Measurements from ENCODE around the gene VTA1.

VTA1 gene

GRCh38 chr6:142266060-142266459 is 119.0 kb downstream of the VTA1 start:
- DNase-seq (ENCODE audit: extremely low read depth, low read depth) = no peak
- TF ChIP-seq, protein P1, sequence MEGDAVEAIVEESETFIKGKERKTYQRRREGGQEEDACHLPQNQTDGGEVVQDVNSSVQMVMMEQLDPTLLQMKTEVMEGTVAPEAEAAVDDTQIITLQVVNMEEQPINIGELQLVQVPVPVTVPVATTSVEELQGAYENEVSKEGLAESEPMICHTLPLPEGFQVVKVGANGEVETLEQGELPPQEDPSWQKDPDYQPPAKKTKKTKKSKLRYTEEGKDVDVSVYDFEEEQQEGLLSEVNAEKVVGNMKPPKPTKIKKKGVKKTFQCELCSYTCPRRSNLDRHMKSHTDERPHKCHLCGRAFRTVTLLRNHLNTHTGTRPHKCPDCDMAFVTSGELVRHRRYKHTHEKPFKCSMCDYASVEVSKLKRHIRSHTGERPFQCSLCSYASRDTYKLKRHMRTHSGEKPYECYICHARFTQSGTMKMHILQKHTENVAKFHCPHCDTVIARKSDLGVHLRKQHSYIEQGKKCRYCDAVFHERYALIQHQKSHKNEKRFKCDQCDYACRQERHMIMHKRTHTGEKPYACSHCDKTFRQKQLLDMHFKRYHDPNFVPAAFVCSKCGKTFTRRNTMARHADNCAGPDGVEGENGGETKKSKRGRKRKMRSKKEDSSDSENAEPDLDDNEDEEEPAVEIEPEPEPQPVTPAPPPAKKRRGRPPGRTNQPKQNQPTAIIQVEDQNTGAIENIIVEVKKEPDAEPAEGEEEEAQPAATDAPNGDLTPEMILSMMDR (IDR thresholded peaks at IDR 0.05; ENCODE audit: low read depth, low read length) = no peak

DNA sequence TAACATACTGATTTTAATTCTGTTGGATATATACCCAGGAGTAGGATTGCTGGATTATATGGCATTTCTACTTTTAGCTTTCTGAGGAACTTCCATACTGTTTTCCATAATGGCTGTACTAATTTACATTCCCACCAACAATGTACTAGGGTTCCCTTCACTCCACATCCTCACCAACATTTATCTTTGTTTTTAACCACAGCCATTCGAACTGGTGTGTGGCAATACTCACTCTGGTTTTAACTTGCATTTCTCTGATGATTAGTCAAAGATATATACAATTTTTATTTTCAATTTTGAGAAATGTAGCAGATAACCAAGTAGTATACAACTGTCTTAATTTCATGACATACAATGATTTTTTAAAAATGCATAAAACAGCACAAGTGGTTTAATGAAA is 124.4 kb downstream of the VTA1 start:
- TF ChIP-seq, protein P1 (IDR thresholded peaks at IDR 0.05; ENCODE audit: low read depth, low read length) = no peak
- no peak for DNase-seq (ENCODE audit: extremely low read depth, low read depth)

Data from AG09319 (cell line).